Measurements from ENCODE around the gene UNC5B. TPM values are rescaled to one million over a fixed set of nuclear protein-coding genes. Genes with fewer than 3 reads are reported as not detected.

Gene UNC5B
- total and polyA plus RNA-seq, 2 donors from 2014 or later: 5.5 to 22.6 TPM

DNA sequence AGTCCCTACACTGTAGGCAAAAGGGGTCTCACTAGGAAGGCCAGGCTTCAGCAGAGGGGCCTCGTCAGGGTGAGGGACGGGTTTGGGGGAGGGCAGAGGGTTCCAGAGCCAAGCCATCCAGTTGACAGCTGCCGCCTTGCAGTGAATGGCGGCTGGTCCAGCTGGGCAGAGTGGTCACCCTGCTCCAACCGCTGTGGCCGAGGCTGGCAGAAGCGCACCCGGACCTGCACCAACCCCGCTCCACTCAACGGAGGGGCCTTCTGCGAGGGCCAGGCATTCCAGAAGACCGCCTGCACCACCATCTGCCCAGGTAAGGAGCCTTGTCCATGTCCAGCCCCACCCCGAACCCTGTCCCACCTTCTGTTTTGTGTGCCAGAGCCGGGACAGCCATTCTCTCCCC, 75.1 kb downstream of the UNC5B start:
- no peak for FAIRE-seq
- Histone ChIP-seq H3K9me3 (ENCODE audit: control insufficient read depth in 2 of 3, insufficient read depth in 1 of 3, low read length in 3 of 3) (no peaks in the 10 kb centered on the region), H3K4me1 (ENCODE audit: control insufficient read depth in 2 of 3, insufficient read depth in 2 of 3, low read depth in 1 of 3, low read length in 3 of 3) (peaks cover 0 to 2% (median 0%) of the 10 kb centered on the region in 3 donors), H3K36me3 (ENCODE audit: control insufficient read depth in 2 of 3, insufficient read depth in 3 of 3, low read length in 3 of 3) (peaks cover 0 to 4% (median 3%) of the 10 kb centered on the region in 3 donors), H3K27ac (ENCODE audit: low read depth in 2 of 2, low read length in 2 of 2) (no peak overlapping the region), H3K27me3 (ENCODE audit: control insufficient read depth, insufficient read depth, low read length) (no peaks in the 10 kb centered on the region), H3K4me3 (ENCODE audit: low read length in 3 of 3) (no peak overlapping the region), H3K9ac (ENCODE audit: low read length in 3 of 3) (no peak overlapping the region)
- TF ChIP-seq, protein P1, sequence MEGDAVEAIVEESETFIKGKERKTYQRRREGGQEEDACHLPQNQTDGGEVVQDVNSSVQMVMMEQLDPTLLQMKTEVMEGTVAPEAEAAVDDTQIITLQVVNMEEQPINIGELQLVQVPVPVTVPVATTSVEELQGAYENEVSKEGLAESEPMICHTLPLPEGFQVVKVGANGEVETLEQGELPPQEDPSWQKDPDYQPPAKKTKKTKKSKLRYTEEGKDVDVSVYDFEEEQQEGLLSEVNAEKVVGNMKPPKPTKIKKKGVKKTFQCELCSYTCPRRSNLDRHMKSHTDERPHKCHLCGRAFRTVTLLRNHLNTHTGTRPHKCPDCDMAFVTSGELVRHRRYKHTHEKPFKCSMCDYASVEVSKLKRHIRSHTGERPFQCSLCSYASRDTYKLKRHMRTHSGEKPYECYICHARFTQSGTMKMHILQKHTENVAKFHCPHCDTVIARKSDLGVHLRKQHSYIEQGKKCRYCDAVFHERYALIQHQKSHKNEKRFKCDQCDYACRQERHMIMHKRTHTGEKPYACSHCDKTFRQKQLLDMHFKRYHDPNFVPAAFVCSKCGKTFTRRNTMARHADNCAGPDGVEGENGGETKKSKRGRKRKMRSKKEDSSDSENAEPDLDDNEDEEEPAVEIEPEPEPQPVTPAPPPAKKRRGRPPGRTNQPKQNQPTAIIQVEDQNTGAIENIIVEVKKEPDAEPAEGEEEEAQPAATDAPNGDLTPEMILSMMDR (IDR thresholded peaks at IDR 0.05; ENCODE audit: borderline replicate concordance, extremely low read depth, insufficient read depth): no peak
- intact Hi-C loops (cut with DNase I): loop anchor here (10.0 kb wide), 1 partner anchor 373 kb away; no protein-coding TSS in a partner anchor
- no peak for DNase-seq

DNA sequence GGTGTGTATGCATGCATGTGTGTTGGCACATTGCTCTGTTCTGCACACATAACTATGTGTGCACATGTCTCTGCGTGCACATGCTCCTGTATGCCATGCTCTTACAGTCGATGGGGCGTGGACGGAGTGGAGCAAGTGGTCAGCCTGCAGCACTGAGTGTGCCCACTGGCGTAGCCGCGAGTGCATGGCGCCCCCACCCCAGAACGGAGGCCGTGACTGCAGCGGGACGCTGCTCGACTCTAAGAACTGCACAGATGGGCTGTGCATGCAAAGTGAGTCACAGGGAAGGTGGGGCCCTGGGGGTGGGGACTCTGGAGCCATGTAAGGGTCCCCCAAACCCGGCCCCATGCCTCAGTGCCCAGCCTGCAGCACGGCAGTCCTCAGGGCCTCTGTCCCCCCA, 76.1 kb downstream of the UNC5B start:
- TF ChIP-seq, protein P1 (IDR thresholded peaks at IDR 0.05; ENCODE audit: borderline replicate concordance, extremely low read depth, insufficient read depth): no peak
- Histone ChIP-seq H3K9me3 (ENCODE audit: control insufficient read depth in 2 of 3, insufficient read depth in 1 of 3, low read length in 3 of 3) (no peaks in the 10 kb centered on the region), H3K27me3 (ENCODE audit: control insufficient read depth, insufficient read depth, low read length) (no peaks in the 10 kb centered on the region), H3K36me3 (ENCODE audit: control insufficient read depth in 2 of 3, insufficient read depth in 3 of 3, low read length in 3 of 3) (peaks cover 0 to 4% (median 3%) of the 10 kb centered on the region in 3 donors), H3K9ac (ENCODE audit: low read length in 3 of 3) (no peak overlapping the region), H3K4me3 (ENCODE audit: low read length in 3 of 3) (no peak overlapping the region), H3K4me1 (ENCODE audit: control insufficient read depth in 2 of 3, insufficient read depth in 2 of 3, low read depth in 1 of 3, low read length in 3 of 3) (peaks cover 0 to 2% (median 0%) of the 10 kb centered on the region in 3 donors), H3K27ac (ENCODE audit: low read depth in 2 of 2, low read length in 2 of 2) (no peak overlapping the region)
- no peak for DNase-seq
- intact Hi-C loops (cut with DNase I): loop anchor here (10.0 kb wide), 1 partner anchor 374 kb away; no protein-coding TSS in a partner anchor
- no peak for FAIRE-seq

DNA sequence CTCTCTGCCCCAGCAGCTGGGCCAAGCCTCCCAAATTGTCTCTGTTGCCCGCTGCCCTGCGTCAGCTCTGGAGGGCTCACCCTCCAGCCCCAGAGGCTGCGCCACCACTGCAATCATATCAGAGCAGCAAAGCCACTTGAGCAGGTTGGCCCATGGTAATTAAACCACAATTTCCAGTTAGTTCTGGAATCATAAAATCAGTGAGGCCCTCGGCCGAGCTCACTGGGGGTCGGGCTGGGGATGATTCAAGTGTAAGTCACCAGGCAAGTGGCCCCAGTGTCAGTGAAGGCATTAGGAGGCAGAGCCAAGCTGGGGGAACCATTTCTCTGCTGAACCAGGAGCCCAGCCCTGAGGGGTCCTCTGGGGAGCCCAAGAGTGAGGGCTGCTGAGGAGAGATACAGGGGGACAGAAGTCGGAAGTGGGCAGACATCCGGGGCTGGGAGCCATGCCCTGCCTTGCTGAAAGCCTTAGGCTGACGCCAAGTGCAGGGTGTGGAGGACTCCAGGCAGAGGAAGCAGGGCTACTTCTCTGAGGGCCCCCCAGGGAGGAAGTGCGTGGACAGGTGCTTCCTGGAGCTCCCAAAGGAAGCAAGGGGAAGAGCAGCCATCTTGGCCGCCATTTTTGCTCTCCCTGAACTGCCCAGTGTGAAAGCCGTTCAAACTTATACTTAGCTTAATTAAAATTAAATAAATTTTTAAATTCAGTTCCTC, 77.2 kb downstream of the UNC5B start:
- intact Hi-C loops (cut with DNase I): loop anchor here (10.0 kb wide), 1 partner anchor 375 kb away; no protein-coding TSS in a partner anchor
- peaks cover 0 to 4% (median 3%) of the 10 kb centered on the region in 3 donors for H3K36me3 ChIP-seq (ENCODE audit: control insufficient read depth in 2 of 3, insufficient read depth in 3 of 3, low read length in 3 of 3)
- no peak for DNase-seq

More for the DNA sequence above, 77.2 kb downstream of the UNC5B start:
- no peak for FAIRE-seq
- TF ChIP-seq, protein P1 (IDR thresholded peaks at IDR 0.05; ENCODE audit: borderline replicate concordance, extremely low read depth, insufficient read depth): no peak
- Histone ChIP-seq H3K4me1 (ENCODE audit: control insufficient read depth in 2 of 3, insufficient read depth in 2 of 3, low read depth in 1 of 3, low read length in 3 of 3) (no peaks in the 10 kb centered on the region), H3K27ac (ENCODE audit: low read depth in 2 of 2, low read length in 2 of 2) (no peak overlapping the region), H3K9me3 (ENCODE audit: control insufficient read depth in 2 of 3, insufficient read depth in 1 of 3, low read length in 3 of 3) (no peaks in the 10 kb centered on the region), H3K9ac (ENCODE audit: low read length in 3 of 3) (no peak overlapping the region), H3K27me3 (ENCODE audit: control insufficient read depth, insufficient read depth, low read length) (no peaks in the 10 kb centered on the region), H3K4me3 (ENCODE audit: low read length in 3 of 3) (no peak overlapping the region)

Measured in kidney (tissue), 14 donors.